CD4-positive, alpha-beta T cell (primary cell): Measurements from ENCODE around the gene ARL8B. TPM values are rescaled to one million over a fixed set of nuclear protein-coding genes. Genes with fewer than 3 reads are reported as not detected.

Experiments
- ATAC-seq: fragments of 200-7000 bp; cut with Tn5 transposase; one replicate; pipeline ENCODE4 v1.10.0; 2022; ENCODE audit warnings: mild to moderate bottlenecking; ENCODE audit not compliant: poor library complexity
- CTCF ChIA-PET: fragments of 350-600 bp; sonication (Branson Sonifier 250); formaldehyde crosslinking; loops from one replicate; lab custom pipeline; 2021; ENCODE audit warnings: antibody characterized with exemption, inconsistent platforms; lab: Charles Lee
- POLR2A ChIA-PET: fragments of 350-600 bp; sonication (Branson Sonifier 250); formaldehyde crosslinking; loops from one replicate; lab custom pipeline; 2021; ENCODE audit warnings: antibody characterized with exemption, inconsistent platforms; lab: Charles Lee
- DNase-seq, 14 experiments: peaks; one replicate each; pipeline ENCODE4 v3.0.0-alpha.2; 2013 to 2020; ENCODE audit warnings: mixed read lengths in 2 of 14
- H3K27ac ChIP-seq, 2 donors: one replicate each; pipeline versions ENCODE4 v1.5.1 to v1.7.0; 2013; ENCODE audit warnings: low read length in 2 of 2, low read depth in 1 of 2, mild to moderate bottlenecking in 1 of 2
- H3K27me3 ChIP-seq, 2 experiments: 1 replicate in 1 of 2; 2 replicates in 1 of 2; pipeline versions ENCODE4 v1.6.1 to v1.7.0; 2013; ENCODE audit warnings: low read length in 2 of 2, control low read depth in 1 of 2, mild to moderate bottlenecking in 1 of 2, moderate library complexity in 1 of 2; ENCODE audit not compliant: insufficient read depth in 2 of 2, control insufficient read depth in 1 of 2
- H3K36me3 ChIP-seq: one replicate; pipeline ENCODE4 v1.6.1; 2013; ENCODE audit warnings: low read length, control low read depth; ENCODE audit not compliant: insufficient read depth
- H3K4me1 ChIP-seq: one replicate; pipeline ENCODE4 v1.6.1; 2013; ENCODE audit warnings: low read length, control low read depth; ENCODE audit not compliant: insufficient read depth
- H3K4me3 ChIP-seq: one replicate; pipeline ENCODE4 v1.5.1; 2013; ENCODE audit warnings: mild to moderate bottlenecking, low read length, moderate library complexity
- H3K9me3 ChIP-seq, 2 experiments: 1 replicate in 1 of 2; 2 replicates in 1 of 2; pipeline versions ENCODE4 v1.6.1 to v1.7.0; 2013; ENCODE audit warnings: low read length in 2 of 2, mild to moderate bottlenecking in 2 of 2, control low read depth in 1 of 2, moderate library complexity in 1 of 2; ENCODE audit not compliant: control insufficient read depth in 1 of 2, insufficient read depth in 1 of 2
- H3K27ac Mint-ChIP-seq: one replicate; pipeline ENCODE4 v1.8.0; 2020; ENCODE audit warnings: mixed read lengths
- H3K27me3 Mint-ChIP-seq: one replicate; pipeline ENCODE4 v1.8.0; 2021; ENCODE audit warnings: mixed read lengths
- H3K36me3 Mint-ChIP-seq: one replicate; pipeline ENCODE4 v1.8.0; 2021; ENCODE audit warnings: low read depth, mixed read lengths
- H3K4me1 Mint-ChIP-seq: one replicate; pipeline ENCODE4 v1.8.0; 2021; ENCODE audit warnings: low read depth, mixed read lengths
- H3K4me3 Mint-ChIP-seq: one replicate; pipeline ENCODE4 v1.8.0; 2020; ENCODE audit warnings: mild to moderate bottlenecking, mixed read lengths
- H3K9me3 Mint-ChIP-seq: one replicate; pipeline ENCODE4 v1.8.0; 2020; ENCODE audit warnings: mixed read lengths
- CTCF ChIP-seq: fragments of 200-600 bp; IDR thresholded peaks from one replicate; pipeline ENCODE4 v1.8.0; 2022; ENCODE audit warnings: antibody characterized with exemption, mild to moderate bottlenecking
- intact Hi-C, 2 experiments: fragments of 100-400 bp; cut with DNase I in 1 of 2; cut with micrococcal nuclease in 1 of 2; formaldehyde crosslinking; loops; one replicate each; pipeline versions ENCODE4 v1.15.1 to v1.9.0; 2023 to 2025; cut with DNase I, micrococcal nuclease
- total RNA-seq, 174 experiments: library from RNA in 2 of 174; stranded (reverse) in 2 of 174; gene quantifications; one replicate each; pipeline ENCODE4 v1.2.3 and lab custom pipeline; 2021 to 2026

Gene ARL8B
- total RNA-seq, 2 experiments from 2014 or later = 48.5 to 49.7 TPM

- CTCF ChIA-PET = no interaction called here
- Mint-ChIP-seq H3K27ac (no peak overlapping the region), H3K27me3 (no peaks in the 10 kb centered on the region), H3K36me3 (no peaks in the 10 kb centered on the region), H3K9me3 (no peaks in the 10 kb centered on the region), H3K4me3 (no peak overlapping the region), H3K4me1 (no peaks in the 10 kb centered on the region)
- Histone ChIP-seq H3K36me3 (no peaks in the 10 kb centered on the region), H3K9me3 (no peaks in the 10 kb centered on the region), H3K4me3 (no peak overlapping the region), H3K27me3 (no peaks in the 10 kb centered on the region), H3K27ac (no peak overlapping the region), H3K4me1 (no peaks in the 10 kb centered on the region)
- DNase-seq (peak in 2 of 14 experiments; percentile 8 to 23), ATAC-seq (no peak)
- intact Hi-C loops = loop anchor here in 1 of 2 experiments (1.0 kb wide), 1 partner anchor 28 kb away; no protein-coding TSS in a partner anchor
- POLR2A ChIA-PET = no interaction called here
- peak; percentile 32 for TF ChIP-seq CTCF
These were observed 104.7 kb downstream of the ARL8B start for GRCh38 chr3:5226783-5227182.

DNA sequence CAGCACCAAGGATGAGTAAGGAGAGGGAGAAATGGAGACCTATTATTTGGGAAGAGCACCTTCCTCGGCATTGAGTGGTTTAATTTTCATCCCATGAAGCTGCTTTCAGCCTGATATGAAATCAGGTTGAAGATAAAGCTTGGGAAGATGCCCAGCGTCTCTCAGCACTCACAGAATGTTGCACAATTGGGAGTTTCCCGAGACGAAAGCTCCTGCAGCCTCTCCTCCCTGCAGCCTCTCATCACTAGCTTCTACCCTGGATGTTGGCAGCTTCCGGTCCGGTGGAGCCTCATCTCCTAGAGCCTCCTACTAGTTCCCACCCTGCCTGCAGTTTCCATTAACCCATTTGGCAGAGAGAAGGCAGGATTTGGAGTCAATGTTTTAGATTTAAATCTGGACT, 105.7 kb downstream of the ARL8B start:
- no peaks in the 10 kb centered on the region for H3K4me1 Mint-ChIP-seq

DNA sequence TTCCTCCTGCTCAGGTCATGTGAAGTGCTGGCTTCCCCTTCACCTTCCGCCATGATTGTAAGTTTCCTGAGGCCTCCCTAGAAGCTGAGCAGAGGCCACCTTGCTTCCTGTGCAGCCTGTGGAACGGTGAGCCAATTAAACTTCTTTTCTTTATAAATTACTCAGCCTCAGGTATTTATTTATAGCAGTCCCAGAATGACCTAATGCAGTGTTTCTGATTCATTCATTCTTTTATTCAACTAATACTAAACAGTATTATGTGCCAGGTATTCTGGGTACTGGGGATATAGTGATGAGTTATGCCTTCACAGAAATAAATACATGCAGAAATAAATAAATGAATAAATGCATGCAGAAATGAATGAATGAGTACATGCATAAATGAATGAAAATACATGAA, 107.3 kb downstream of the ARL8B start:
- no peaks in the 10 kb centered on the region for H3K4me1 ChIP-seq
- no peaks in the 10 kb centered on the region for H3K27me3 ChIP-seq
- H3K4me3 ChIP-seq = no peak overlapping the region
- Mint-ChIP-seq H3K27ac (no peak overlapping the region), H3K9me3 (no peaks in the 10 kb centered on the region), H3K36me3 (no peaks in the 10 kb centered on the region), H3K4me3 (no peak overlapping the region), H3K27me3 (no peaks in the 10 kb centered on the region), H3K4me1 (no peaks in the 10 kb centered on the region)
- no peak overlapping the region for H3K27ac ChIP-seq
- TF ChIP-seq CTCF = no peak
- H3K9me3 ChIP-seq = no peaks in the 10 kb centered on the region
- CTCF ChIA-PET = no interaction called here
- DNase-seq (no peak), ATAC-seq (no peak)
- POLR2A ChIA-PET = no interaction called here
- no peaks in the 10 kb centered on the region for H3K36me3 ChIP-seq
- intact Hi-C loops = no loop called here

More for the DNA sequence above, 105.7 kb downstream of the ARL8B start:
- Mint-ChIP-seq H3K27me3 (no peaks in the 10 kb centered on the region), H3K4me3 (no peak overlapping the region), H3K27ac (no peak overlapping the region), H3K36me3 (no peaks in the 10 kb centered on the region), H3K9me3 (no peaks in the 10 kb centered on the region)
- Histone ChIP-seq H3K27me3 (no peaks in the 10 kb centered on the region), H3K36me3 (no peaks in the 10 kb centered on the region), H3K4me1 (no peaks in the 10 kb centered on the region), H3K27ac (no peak overlapping the region), H3K9me3 (no peaks in the 10 kb centered on the region), H3K4me3 (no peak overlapping the region)
- CTCF ChIA-PET = no interaction called here
- no peak for TF ChIP-seq CTCF
- no peak for ATAC-seq
- POLR2A ChIA-PET = no interaction called here
- DNase-seq = no peak
- intact Hi-C loops = loop anchor here in 1 of 2 experiments (1.0 kb wide), 1 partner anchor 26 kb away; no protein-coding TSS in a partner anchor

Other genes starting within 250 kb of the ARL8B start
- 100 to 1,000 TPM; 167 to 182 TPM for gene BHLHE40, start 142.9 kb upstream of the ARL8B start, total RNA-seq
- 100 to 1,000 TPM; 106 to 114 TPM for gene EDEM1, start 65.4 kb downstream of the ARL8B start, total RNA-seq